ENCODE results near the gene LRP1B.

DNA sequence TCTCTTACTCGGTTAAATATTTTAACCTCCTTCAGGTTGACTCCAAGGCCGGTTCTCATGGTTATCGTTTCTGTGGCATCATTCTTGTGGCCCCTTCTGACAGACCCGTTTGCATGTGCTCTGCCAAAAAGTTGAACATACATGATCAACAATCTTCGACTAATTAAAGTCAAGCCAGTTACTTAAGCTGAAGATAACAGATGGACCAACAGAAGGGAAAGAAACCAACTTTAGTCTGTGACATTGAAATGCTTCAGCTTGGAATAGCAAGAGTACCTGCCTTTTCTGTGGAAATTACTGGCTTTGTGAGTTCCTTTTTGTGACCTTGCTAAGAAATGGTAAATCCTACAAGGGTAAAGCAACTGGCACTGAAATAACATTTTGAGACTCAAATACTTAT, 1429.1 kb downstream of the LRP1B start:
- TF ChIP-seq, protein P1, sequence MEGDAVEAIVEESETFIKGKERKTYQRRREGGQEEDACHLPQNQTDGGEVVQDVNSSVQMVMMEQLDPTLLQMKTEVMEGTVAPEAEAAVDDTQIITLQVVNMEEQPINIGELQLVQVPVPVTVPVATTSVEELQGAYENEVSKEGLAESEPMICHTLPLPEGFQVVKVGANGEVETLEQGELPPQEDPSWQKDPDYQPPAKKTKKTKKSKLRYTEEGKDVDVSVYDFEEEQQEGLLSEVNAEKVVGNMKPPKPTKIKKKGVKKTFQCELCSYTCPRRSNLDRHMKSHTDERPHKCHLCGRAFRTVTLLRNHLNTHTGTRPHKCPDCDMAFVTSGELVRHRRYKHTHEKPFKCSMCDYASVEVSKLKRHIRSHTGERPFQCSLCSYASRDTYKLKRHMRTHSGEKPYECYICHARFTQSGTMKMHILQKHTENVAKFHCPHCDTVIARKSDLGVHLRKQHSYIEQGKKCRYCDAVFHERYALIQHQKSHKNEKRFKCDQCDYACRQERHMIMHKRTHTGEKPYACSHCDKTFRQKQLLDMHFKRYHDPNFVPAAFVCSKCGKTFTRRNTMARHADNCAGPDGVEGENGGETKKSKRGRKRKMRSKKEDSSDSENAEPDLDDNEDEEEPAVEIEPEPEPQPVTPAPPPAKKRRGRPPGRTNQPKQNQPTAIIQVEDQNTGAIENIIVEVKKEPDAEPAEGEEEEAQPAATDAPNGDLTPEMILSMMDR (IDR thresholded peaks at IDR 0.05), result no peak
- no peak for TF ChIP-seq POLR2A (IDR thresholded peaks at IDR 0.05)

Measured in thyroid gland (tissue), 4 donors.